OCI-LY1 (cell line): Measurements from ENCODE around the gene C1orf159.

ENCODE experiments used
- H2AFZ ChIP-seq: fragments of 200-600 bp; sonication (generic), shearing (Covaris generic); 2 replicates; pipeline ENCODE4 v1.6.0; 2014; ENCODE audit warnings: antibody characterized with exemption, mild to moderate bottlenecking, low read length
- H3F3A ChIP-seq: fragments of 200-600 bp; sonication (generic), shearing (Covaris generic); 2 replicates; pipeline ENCODE4 v1.6.0; 2014; ENCODE audit warnings: mild to moderate bottlenecking, antibody characterized with exemption, low read length, moderate library complexity; ENCODE audit not compliant: insufficient read depth
- H3K27ac ChIP-seq: fragments of 200-600 bp; sonication (generic); 2 replicates; pipeline ENCODE4 v1.5.1; 2014; ENCODE audit warnings: low read length, mixed run types, mild to moderate bottlenecking, low read depth; ENCODE audit not compliant: poor library complexity, severe bottlenecking
- H3K27me3 ChIP-seq: fragments of 200-600 bp; sonication (generic); 2 replicates; pipeline ENCODE4 v1.6.0; 2014; ENCODE audit warnings: antibody characterized with exemption, mild to moderate bottlenecking, low read length, moderate library complexity; ENCODE audit not compliant: insufficient read depth
- H3K36me3 ChIP-seq: fragments of 200-600 bp; sonication (generic); 2 replicates; pipeline ENCODE4 v1.6.1; 2014; ENCODE audit warnings: mild to moderate bottlenecking, antibody characterized with exemption, low read length, moderate library complexity, mixed read lengths; ENCODE audit not compliant: insufficient read depth
- H3K4me1 ChIP-seq: fragments of 200-600 bp; sonication (generic); 2 replicates; pipeline ENCODE4 v1.5.1; 2014; ENCODE audit warnings: mild to moderate bottlenecking, low read length, moderate library complexity; ENCODE audit not compliant: insufficient read depth, severe bottlenecking
- H3K4me2 ChIP-seq: fragments of 200-600 bp; sonication (generic), shearing (Covaris generic); 2 replicates; pipeline ENCODE4 v1.6.1; 2014; ENCODE audit warnings: low read length
- H3K4me3 ChIP-seq: fragments of 200-600 bp; sonication (generic); 2 replicates; pipeline ENCODE4 v1.5.1; 2014; ENCODE audit warnings: low read length, low read depth, mild to moderate bottlenecking, mixed read lengths; ENCODE audit not compliant: poor library complexity, severe bottlenecking
- H3K79me2 ChIP-seq: fragments of 200-600 bp; shearing (Covaris generic); 2 replicates; pipeline ENCODE4 v1.6.1; 2016; ENCODE audit warnings: mixed run types, low read length, mixed read lengths; ENCODE audit not compliant: insufficient read depth
- H3K9ac ChIP-seq: fragments of 200-600 bp; sonication (generic), shearing (Covaris generic); 2 replicates; pipeline ENCODE4 v1.6.1; 2014; ENCODE audit warnings: mild to moderate bottlenecking, low read length, mixed read lengths
- H3K9me2 ChIP-seq: fragments of 200-600 bp; sonication (generic), shearing (Covaris generic); 2 replicates; pipeline ENCODE4 v1.6.1; 2014; ENCODE audit warnings: low read depth, mild to moderate bottlenecking, low read length, mixed read lengths
- H3K9me3 ChIP-seq: fragments of 200-600 bp; shearing (Covaris generic); 2 replicates; pipeline ENCODE4 v1.6.1; 2014; ENCODE audit warnings: low read length, mixed read lengths
- H4K20me1 ChIP-seq: fragments of 200-600 bp; sonication (generic), shearing (Covaris generic); 2 replicates; pipeline ENCODE4 v1.6.0; 2016; ENCODE audit warnings: mild to moderate bottlenecking, low read length; ENCODE audit not compliant: insufficient read depth
- CTCF ChIP-seq: fragments of 200-600 bp; sonication (generic), shearing (Covaris generic); IDR thresholded peaks from 2 replicates; pipeline ENCODE4 v1.5.1; 2017; ENCODE audit warnings: mild to moderate bottlenecking, antibody characterized with exemption, low read length, moderate library complexity, mixed read lengths
- EZH2 ChIP-seq: fragments of 200-600 bp; sonication (generic), shearing (Covaris generic); IDR thresholded peaks from 2 replicates; pipeline ENCODE4 v1.8.0; 2017; ENCODE audit warnings: borderline replicate concordance, mixed run types, mild to moderate bottlenecking, antibody characterized with exemption, low read length, moderate library complexity, mixed read lengths

The C1orf159 gene

GRCh38 chr1:1115786-1116700, at the start of gene C1orf159:
Gene C1orf159 (minus strand): TSS chr1:1116089. CDS start chr1:1091543, 24,546 bp downstream.
- no peaks in the 10 kb centered on the region for H3F3A ChIP-seq
- peaks cover 21% of the 10 kb centered on the region for H3K36me3 ChIP-seq
- H3K4me2 ChIP-seq = peak within 1 kb of the TSS; percentile 66
- H3K27ac ChIP-seq = no peak within 1 kb of the TSS
- H3K4me3 ChIP-seq = peak within 1 kb of the TSS; percentile 86
- peaks cover 10% of the 10 kb centered on the region; the same call in 1 of the 2 replicates for H3K27me3 ChIP-seq
- H3K79me2 ChIP-seq = no peaks in the 10 kb centered on the region
- H3K4me1 ChIP-seq = peaks cover 11% of the 10 kb centered on the region
- 0 out of 2 replicates have a peak, but pooled peaks cover 4% of the 10 kb centered on the region for H3K9me3 ChIP-seq
- no peaks in the 10 kb centered on the region for H3K9me2 ChIP-seq
- no peaks in the 10 kb centered on the region for H4K20me1 ChIP-seq
- H3K9ac ChIP-seq = peak within 1 kb of the TSS; percentile 73
- no peak within 1 kb of the TSS for H2AFZ ChIP-seq
- no peak for TF ChIP-seq CTCF
- TF ChIP-seq EZH2 = no peak

DNA sequence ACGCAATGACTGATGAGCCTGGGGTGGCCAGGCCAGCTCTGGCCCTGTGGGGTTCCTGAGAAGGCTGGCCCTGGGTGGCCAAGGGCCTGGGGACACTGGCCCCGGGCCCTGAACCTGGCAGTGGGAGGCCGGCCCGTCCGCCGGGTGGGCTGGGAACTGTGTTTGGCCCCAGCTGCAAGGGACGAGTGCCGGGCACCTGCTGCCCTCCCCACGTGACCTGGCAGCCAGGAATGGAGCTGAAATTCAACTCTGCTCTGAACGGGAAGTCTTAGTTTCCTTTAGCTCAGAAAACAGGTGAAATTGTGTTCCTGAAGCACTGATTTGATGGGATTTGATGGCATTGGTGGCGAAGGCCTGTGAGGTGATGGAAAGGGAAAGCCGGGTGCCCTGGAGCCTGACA, 49.6 kb upstream of the C1orf159 start:
- Histone ChIP-seq H3K9ac (no peak overlapping the region), H3K79me2 (no peaks in the 10 kb centered on the region), H3K9me2 (no peaks in the 10 kb centered on the region), H3K4me3 (no peak overlapping the region), H4K20me1 (no peaks in the 10 kb centered on the region), H3F3A (no peaks in the 10 kb centered on the region), H3K36me3 (no peaks in the 10 kb centered on the region), H3K27me3 (peaks cover 5% of the 10 kb centered on the region), H3K4me1 (no peaks in the 10 kb centered on the region), H2AFZ (no peak overlapping the region), H3K27ac (no peak overlapping the region), H3K4me2 (no peak overlapping the region), H3K9me3 (no peaks in the 10 kb centered on the region)
- TF ChIP-seq CTCF = no peak
- no peak for TF ChIP-seq EZH2

DNA sequence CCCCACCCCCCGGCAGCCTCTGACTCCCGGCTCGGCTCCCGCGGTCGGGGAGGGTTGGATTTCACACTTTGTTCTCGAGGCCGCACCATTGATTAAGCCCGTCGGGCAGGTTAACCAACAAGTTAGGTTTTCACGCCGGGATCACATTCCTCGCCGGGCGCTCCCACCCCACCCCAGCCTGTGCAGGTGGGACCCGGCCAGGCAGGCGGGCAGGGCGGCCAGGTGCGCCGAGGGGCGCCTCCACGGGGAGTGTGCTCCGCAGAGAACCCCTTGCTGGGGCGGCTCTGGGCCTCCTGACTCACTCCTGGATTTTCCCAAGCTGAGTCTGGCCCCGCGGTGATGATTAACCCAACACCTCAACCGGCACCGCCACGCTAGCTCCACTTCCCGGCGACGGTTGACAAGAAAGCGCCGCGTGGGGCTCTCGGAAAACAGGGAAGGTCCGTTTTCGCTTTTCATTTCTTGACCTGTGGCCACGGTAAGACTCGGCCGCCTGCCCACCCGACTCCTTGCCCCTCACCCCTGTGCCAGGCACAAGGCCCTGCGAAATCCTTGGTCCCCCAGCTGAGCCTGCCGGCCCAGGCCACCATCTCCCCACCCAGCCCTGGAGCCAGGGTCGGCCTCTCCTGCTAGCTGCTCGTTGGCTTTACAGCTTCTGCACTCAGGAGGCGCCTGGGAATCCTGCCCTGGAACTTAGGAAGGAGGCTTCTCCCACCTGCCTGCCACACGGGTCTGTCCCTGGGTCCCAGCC, 49.0 kb upstream of the C1orf159 start:
- no peak for TF ChIP-seq CTCF
- no peak for TF ChIP-seq EZH2
- H3K79me2 ChIP-seq = no peaks in the 10 kb centered on the region
- no peak overlapping the region for H3K4me3 ChIP-seq
- H3K9me2 ChIP-seq = no peaks in the 10 kb centered on the region
- H3K9ac ChIP-seq = no peak overlapping the region
- no peaks in the 10 kb centered on the region for H3K9me3 ChIP-seq
- H3F3A ChIP-seq = no peaks in the 10 kb centered on the region
- no peak overlapping the region for H2AFZ ChIP-seq
- H3K27ac ChIP-seq = no peak overlapping the region
- peaks cover 7% of the 10 kb centered on the region for H3K27me3 ChIP-seq
- no peaks in the 10 kb centered on the region for H3K4me1 ChIP-seq
- no peaks in the 10 kb centered on the region for H3K36me3 ChIP-seq
- no peak overlapping the region for H3K4me2 ChIP-seq
- H4K20me1 ChIP-seq = no peaks in the 10 kb centered on the region
